Heart left ventricle (tissue), 16 donors: Measurements from ENCODE around the gene SIRT1. TPM values are rescaled to one million over a fixed set of nuclear protein-coding genes. Genes with fewer than 3 reads are reported as not detected.

Experiments used
- ATAC-seq, 4 donors: fragments of 200-7000 bp; cut with Tn5 transposase; one replicate each; pipeline ENCODE4 v1.9.1; 2020 to 2022; ENCODE audit warnings: moderate library complexity in 4 of 4, mild to moderate bottlenecking in 3 of 4, moderate number of reproducible peaks in 1 of 4
- DNase-seq, 5 donors: peaks; one replicate each; pipeline ENCODE4 v3.0.0-alpha.2; 2020
- H3K27ac ChIP-seq, 12 donors: fragments of 200-600 bp; sonication (generic) in 4 of 12; one replicate each; pipeline versions ENCODE4 v1.5.0 to v1.8.0; 2016 to 2022; ENCODE audit warnings: mild to moderate bottlenecking in 2 of 12
- H3K27me3 ChIP-seq, 9 donors: fragments of 200-600 bp; sonication (generic) in 2 of 9; one replicate each; pipeline versions ENCODE4 v1.5.1 to v1.8.0; 2016 to 2022; ENCODE audit warnings: mild to moderate bottlenecking in 3 of 9
- H3K36me3 ChIP-seq, 9 donors: fragments of 200-600 bp; sonication (generic) in 2 of 9; one replicate each; pipeline versions ENCODE4 v1.5.0 to v1.8.0; 2018 to 2022; ENCODE audit warnings: mild to moderate bottlenecking in 2 of 9
- H3K4me1 ChIP-seq, 12 donors: fragments of 200-600 bp; sonication (generic) in 4 of 12; one replicate each; pipeline versions ENCODE4 v1.5.0 to v1.8.0; 2016 to 2022; ENCODE audit warnings: mild to moderate bottlenecking in 3 of 12
- H3K4me3 ChIP-seq, 12 donors: fragments of 200-600 bp; sonication (generic) in 4 of 12; one replicate each; pipeline versions ENCODE4 v1.5.0 to v1.8.0; 2017 to 2022; ENCODE audit warnings: mild to moderate bottlenecking in 9 of 12, moderate library complexity in 4 of 12
- H3K9me3 ChIP-seq, 12 donors: fragments of 200-600 bp; sonication (generic) in 4 of 12; one replicate each; pipeline versions ENCODE4 v1.5.0 to v1.8.0; 2016 to 2022; ENCODE audit warnings: mild to moderate bottlenecking in 1 of 12
- POLR2A ChIP-seq, 2 donors: fragments of 450-650 bp; IDR thresholded peaks; one replicate each; pipeline ENCODE4 v1.6.1; 2017; ENCODE audit warnings: antibody characterized with exemption in 2 of 2, mild to moderate bottlenecking in 2 of 2, moderate library complexity in 2 of 2
- WGBS, 4 donors: extraction: QIAGEN DNeasy Blood & Tissue Kit in 2 of 4; methylation state at CpG; one replicate each; pipeline versions ENCODE4 v1.1.5 to v1.1.7; 2013 to 2018; 5-methylcytosine and 5-hydroxymethylcytosine counted together
- intact Hi-C, 10 donors: fragments of 100-400 bp; cut with DNase I; formaldehyde crosslinking; loops; one replicate each; pipeline versions ENCODE4 v1.11.1 to v1.14.2; 2022
- polyA plus RNA-seq, 2 donors: library from polyadenylated mRNA; stranded (reverse); fragments of 200-250 nt; gene quantifications; one replicate each; pipeline ENCODE4 v1.2.3, GENCODE V29; 2013
- total RNA-seq, 9 donors: library from RNA; depleted of rRNA in 2 of 9; stranded (reverse); fragments of >200 nt in 2 of 9; fragmentation: NEBNext Ultra II Directional in 3 of 9; extraction: Animal tissue kit (Norgen Biotek cat#: 25700) in 3 of 9; gene quantifications; one replicate each; pipeline versions ENCODE4 v1.1.0 to v1.2.4, GENCODE V29; 2016 to 2023
- TF ChIP-seq, protein P1 (sequence below), 12 donors: fragments of 200-600 bp; sonication (generic) in 4 of 12; IDR thresholded peaks; one replicate each; pipeline versions ENCODE4 v1.5.0 to v1.8.0; 2018 to 2022; ENCODE audit warnings: antibody characterized with exemption in 12 of 12, mild to moderate bottlenecking in 5 of 12
- donor health status: ischemic (EF 13 %, LVEDD 7.1; RV severe dilation, severe dysfunction).
- donor health status: healthy with polysubstance abuse.
- donor health status: DM: no; HTN: yes; CAD: no.
- donor health status: DM: no; HTN: no; CAD: no.
- donor health status: ischemic (EF 25% LVEDD 6.9; RV normal size, moderate dysfunction).
- donor health status: ischemic (EF 25% LVEDD 5.7; RV mildly dilated, moderate dysfunction).
- donor health status: healthy.
- donor health status: DM: yes; HTN: yes; CAD: no.
- donor health status: ischemic (EF 35%, LVEDD 5.7; RV mildly dilated, moderate dysfunction).
- donor health status: nonischemic (EF 11% LVEDD 7.7; RV severe dilation, severe dysfunction).
- donor health status: DM: yes; HTN: yes; CAD: no.
- donor health status: PGD.
- donor health status: ischemic (EF 29% LVEDD 5.4; RV normal size, mild dysfunction).
- donor health status: nonischemic (EF 23%, LVEDD 6.1; RV moderate dilation, normal function).

SIRT1 gene
- total and polyA plus RNA-seq, 11 donors, result 6.0 to 19.1 (median 11.1) TPM

DNA sequence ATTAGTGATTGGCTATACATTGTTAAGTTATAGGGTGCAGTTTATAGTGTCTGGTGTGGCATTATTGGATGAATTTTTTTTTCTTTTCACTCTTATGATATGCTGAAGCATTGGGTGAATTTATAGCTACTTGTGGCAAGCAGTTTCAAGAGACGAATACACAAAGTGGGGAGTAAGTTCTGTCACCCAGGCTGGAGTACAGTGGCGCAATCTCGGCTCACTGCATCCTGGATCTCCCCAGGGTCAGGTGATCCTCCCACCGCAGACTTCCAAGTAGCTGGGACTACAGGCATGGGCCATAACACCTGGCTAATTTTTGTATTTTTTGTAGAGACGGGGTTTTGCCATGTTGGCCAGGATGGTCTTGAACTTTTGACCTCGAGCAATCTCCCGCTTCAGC is 6.3 kb upstream of the SIRT1 start:
- DNase-seq (no peak), ATAC-seq (no peak)
- WGBS, 4 donors, result 88 to 93% (median 93%) methylated on average over 7 of the region's 7 CpGs
- no peak overlapping the region for H3K4me3 ChIP-seq
- TF ChIP-seq, protein P1, sequence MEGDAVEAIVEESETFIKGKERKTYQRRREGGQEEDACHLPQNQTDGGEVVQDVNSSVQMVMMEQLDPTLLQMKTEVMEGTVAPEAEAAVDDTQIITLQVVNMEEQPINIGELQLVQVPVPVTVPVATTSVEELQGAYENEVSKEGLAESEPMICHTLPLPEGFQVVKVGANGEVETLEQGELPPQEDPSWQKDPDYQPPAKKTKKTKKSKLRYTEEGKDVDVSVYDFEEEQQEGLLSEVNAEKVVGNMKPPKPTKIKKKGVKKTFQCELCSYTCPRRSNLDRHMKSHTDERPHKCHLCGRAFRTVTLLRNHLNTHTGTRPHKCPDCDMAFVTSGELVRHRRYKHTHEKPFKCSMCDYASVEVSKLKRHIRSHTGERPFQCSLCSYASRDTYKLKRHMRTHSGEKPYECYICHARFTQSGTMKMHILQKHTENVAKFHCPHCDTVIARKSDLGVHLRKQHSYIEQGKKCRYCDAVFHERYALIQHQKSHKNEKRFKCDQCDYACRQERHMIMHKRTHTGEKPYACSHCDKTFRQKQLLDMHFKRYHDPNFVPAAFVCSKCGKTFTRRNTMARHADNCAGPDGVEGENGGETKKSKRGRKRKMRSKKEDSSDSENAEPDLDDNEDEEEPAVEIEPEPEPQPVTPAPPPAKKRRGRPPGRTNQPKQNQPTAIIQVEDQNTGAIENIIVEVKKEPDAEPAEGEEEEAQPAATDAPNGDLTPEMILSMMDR (IDR thresholded peaks at IDR 0.05), result no peak
- no peak for TF ChIP-seq POLR2A (IDR thresholded peaks at IDR 0.05)
- H3K27ac ChIP-seq, result no peak overlapping the region
- no peaks in the 10 kb centered on the region for H3K36me3 ChIP-seq
- no peaks in the 10 kb centered on the region for H3K4me1 ChIP-seq
- H3K27me3 ChIP-seq, result no peaks in the 10 kb centered on the region
- intact Hi-C loops, result no loop called here
- no peaks in the 10 kb centered on the region for H3K9me3 ChIP-seq

DNA sequence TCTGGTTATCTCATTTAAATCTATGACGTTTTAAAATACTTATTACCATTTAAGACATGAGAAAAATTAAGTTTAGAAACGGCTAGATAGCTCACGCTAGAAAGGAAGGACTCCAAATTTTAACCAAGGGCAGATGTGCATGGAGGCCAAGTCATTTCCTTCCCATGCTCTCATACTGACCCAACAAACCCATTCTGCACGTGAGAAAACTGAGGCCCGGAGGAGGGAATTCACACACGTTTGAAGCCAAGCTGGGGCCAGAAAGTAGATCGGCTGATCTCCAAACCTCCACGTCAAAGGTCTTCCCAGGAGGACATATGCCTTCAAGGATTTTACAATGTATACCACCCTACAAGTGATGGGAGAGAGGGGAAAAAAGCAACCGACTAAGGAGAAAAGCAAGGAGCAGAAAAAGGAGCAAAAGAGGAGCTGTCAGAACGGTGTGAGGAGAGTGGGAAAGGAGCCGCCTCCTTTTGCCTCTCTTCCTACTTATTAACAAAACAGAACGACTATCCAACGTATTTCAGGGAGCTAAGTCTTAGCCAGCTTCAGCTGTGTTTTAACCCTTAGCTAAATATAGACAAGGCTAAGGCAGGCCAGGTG is 645 bp upstream of the SIRT1 start:
- DNase-seq (peak in 1 of 5 donors; percentile 9), ATAC-seq (peak in 2 of 4 donors; percentile 4 to 22)
- H3K4me1 ChIP-seq, result peaks cover 0 to 25% (median 13%) of the 10 kb centered on the region in 12 donors
- peak overlapping the region; percentile 84 to 98 (median 94) for H3K27ac ChIP-seq
- H3K4me3 ChIP-seq, result peak overlapping the region; percentile 58 to 98 (median 82)
- TF ChIP-seq POLR2A (IDR thresholded peaks at IDR 0.05), result no peak
- TF ChIP-seq, protein P1 (IDR thresholded peaks at IDR 0.05), result no peak
- no peaks in the 10 kb centered on the region for H3K27me3 ChIP-seq
- no peaks in the 10 kb centered on the region for H3K9me3 ChIP-seq
- intact Hi-C loops, result loop anchor here in 8 of 10 donors (1.0 to 10.0 kb wide), 6 partner anchors 33 to 451 kb away; partner anchors contain the start of genes HERC4 (in 6 of the 8), HNRNPH3 (in 4 of the 8) and PBLD (in 4 of the 8)
- WGBS, 4 donors, result 15 to 20% (median 18%) methylated on average over 13 of the region's 13 CpGs
- peaks cover 0 to 25% (median 21%) of the 10 kb centered on the region in 9 donors for H3K36me3 ChIP-seq

DNA sequence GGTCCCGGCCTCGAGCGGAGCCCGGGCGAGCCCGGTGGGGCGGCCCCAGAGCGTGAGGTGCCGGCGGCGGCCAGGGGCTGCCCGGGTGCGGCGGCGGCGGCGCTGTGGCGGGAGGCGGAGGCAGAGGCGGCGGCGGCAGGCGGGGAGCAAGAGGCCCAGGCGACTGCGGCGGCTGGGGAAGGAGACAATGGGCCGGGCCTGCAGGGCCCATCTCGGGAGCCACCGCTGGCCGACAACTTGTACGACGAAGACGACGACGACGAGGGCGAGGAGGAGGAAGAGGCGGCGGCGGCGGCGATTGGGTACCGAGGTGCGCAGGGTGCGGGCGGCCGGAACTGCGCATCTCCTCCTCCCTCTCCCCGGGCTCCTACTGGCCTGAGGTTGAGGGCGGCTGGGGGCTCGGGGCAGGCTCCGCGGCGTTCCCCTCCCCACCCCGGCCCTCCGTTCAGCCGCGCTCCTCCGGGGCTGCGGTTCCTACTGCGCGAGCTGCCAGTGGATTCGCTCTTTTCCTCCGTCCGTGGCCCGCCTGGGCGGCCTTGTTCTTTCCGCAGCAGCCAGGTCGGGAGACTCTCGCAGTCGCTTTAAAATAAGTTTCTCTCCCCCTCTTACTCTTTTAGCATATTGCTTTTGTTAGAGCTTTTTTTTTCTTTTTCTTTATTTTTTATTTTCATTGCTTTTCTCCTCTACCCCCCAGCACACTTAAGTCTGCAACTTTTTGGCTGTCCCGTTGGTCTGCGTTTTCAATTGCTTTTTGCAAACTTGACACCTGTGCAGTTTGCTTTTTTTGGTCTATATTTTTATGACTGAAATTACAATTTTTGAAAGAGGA is 600 bp downstream of the SIRT1 start:
- peak; percentile 65 to 82 (median 78) for ATAC-seq
- intact Hi-C loops, result loop anchor here in 8 of 10 donors (1.0 to 10.0 kb wide), 6 partner anchors 34 to 450 kb away; partner anchors contain the start of genes HERC4 (in 6 of the 8), HNRNPH3 (in 4 of the 8) and PBLD (in 4 of the 8)

More for the DNA sequence above, 600 bp downstream of the SIRT1 start:
- H3K9me3 ChIP-seq, result no peaks in the 10 kb centered on the region
- 0 to 2% (median 1%) methylated on average over 23 to 73 of the region's 73 CpGs for WGBS, 4 donors
- H3K4me1 ChIP-seq, result peaks cover 0 to 30% (median 13%) of the 10 kb centered on the region in 12 donors
- DNase-seq, result peak; percentile 84 to 92 (median 87)
- peak overlapping the region; percentile 58 to 98 (median 82) for H3K4me3 ChIP-seq
- peaks cover 0 to 37% (median 34%) of the 10 kb centered on the region in 9 donors for H3K36me3 ChIP-seq
- peak overlapping the region; percentile 84 to 98 (median 94) for H3K27ac ChIP-seq
- TF ChIP-seq, protein P1 (IDR thresholded peaks at IDR 0.05), result peak in 2 of 12 donors; percentile 2 to 7
- TF ChIP-seq POLR2A (IDR thresholded peaks at IDR 0.05), result no peak
- H3K27me3 ChIP-seq, result no peaks in the 10 kb centered on the region
